Esophagus squamous epithelium (tissue), 4 donors: ENCODE measurements around the gene JRKL.

Source experiments
- POLR2A ChIP-seq, 4 donors: fragments of 450-650 bp; IDR thresholded peaks; one replicate each; pipeline ENCODE4 v1.6.1; 2017; ENCODE audit warnings: antibody characterized with exemption in 4 of 4, mild to moderate bottlenecking in 4 of 4, moderate library complexity in 3 of 4
- TF ChIP-seq, protein P1 (sequence below), 6 experiments: fragments of 450-650 bp in 4 of 6; fragments of 200-600 bp in 2 of 6; sonication (generic) in 2 of 6; IDR thresholded peaks; one replicate each; pipeline ENCODE4 v1.5.1; 2016 to 2019; ENCODE audit warnings: antibody characterized with exemption in 6 of 6, mild to moderate bottlenecking in 4 of 6, moderate library complexity in 4 of 6

DNA sequence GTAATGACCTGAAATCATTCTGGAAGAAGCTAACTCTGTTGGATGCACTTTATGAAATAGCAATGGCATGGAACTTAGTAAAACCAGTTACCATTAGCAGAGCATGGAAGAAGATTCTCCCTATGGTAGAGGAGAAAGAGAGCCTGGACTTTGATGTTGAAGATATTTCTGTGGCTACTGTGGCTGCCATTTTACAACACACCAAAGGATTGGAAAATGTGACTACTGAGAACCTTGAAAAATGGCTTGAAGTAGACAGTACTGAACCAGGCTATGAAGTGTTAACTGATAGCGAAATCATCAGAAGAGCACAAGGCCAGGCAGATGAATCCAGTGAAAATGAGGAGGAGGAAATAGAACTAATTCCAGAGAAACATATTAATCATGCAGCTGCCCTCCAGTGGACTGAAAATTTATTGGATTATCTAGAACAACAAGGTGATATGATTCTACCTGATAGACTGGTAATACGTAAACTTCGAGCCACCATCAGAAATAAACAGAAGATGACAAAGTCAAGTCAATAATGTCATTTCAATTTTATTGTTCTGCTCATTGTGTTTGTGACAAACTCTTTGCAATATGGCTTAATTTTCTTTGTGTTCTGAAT is 2.0 kb downstream of the JRKL start:
- TF ChIP-seq, protein P1, sequence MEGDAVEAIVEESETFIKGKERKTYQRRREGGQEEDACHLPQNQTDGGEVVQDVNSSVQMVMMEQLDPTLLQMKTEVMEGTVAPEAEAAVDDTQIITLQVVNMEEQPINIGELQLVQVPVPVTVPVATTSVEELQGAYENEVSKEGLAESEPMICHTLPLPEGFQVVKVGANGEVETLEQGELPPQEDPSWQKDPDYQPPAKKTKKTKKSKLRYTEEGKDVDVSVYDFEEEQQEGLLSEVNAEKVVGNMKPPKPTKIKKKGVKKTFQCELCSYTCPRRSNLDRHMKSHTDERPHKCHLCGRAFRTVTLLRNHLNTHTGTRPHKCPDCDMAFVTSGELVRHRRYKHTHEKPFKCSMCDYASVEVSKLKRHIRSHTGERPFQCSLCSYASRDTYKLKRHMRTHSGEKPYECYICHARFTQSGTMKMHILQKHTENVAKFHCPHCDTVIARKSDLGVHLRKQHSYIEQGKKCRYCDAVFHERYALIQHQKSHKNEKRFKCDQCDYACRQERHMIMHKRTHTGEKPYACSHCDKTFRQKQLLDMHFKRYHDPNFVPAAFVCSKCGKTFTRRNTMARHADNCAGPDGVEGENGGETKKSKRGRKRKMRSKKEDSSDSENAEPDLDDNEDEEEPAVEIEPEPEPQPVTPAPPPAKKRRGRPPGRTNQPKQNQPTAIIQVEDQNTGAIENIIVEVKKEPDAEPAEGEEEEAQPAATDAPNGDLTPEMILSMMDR (IDR thresholded peaks at IDR 0.05), result peak in 2 of 6 experiments; percentile 13 to 15
- no peak for TF ChIP-seq POLR2A (IDR thresholded peaks at IDR 0.05)
